Tibial nerve (tissue), 3 donors: ENCODE data around the gene PMEL.

ENCODE experiments used
- POLR2A ChIP-seq, 2 donors: fragments of 450-650 bp; IDR thresholded peaks; one replicate each; pipeline ENCODE4 v1.6.1; 2017; ENCODE audit warnings: antibody characterized with exemption in 2 of 2, mild to moderate bottlenecking in 2 of 2, moderate library complexity in 2 of 2
- TF ChIP-seq, protein P1 (sequence below), 5 experiments: fragments of 200-600 bp in 3 of 5; fragments of 450-650 bp in 2 of 5; sonication (generic) in 3 of 5; IDR thresholded peaks; one replicate each; pipeline ENCODE4 v1.5.1; 2016 to 2019; ENCODE audit warnings: antibody characterized with exemption in 5 of 5, mild to moderate bottlenecking in 3 of 5, moderate library complexity in 2 of 5

DNA sequence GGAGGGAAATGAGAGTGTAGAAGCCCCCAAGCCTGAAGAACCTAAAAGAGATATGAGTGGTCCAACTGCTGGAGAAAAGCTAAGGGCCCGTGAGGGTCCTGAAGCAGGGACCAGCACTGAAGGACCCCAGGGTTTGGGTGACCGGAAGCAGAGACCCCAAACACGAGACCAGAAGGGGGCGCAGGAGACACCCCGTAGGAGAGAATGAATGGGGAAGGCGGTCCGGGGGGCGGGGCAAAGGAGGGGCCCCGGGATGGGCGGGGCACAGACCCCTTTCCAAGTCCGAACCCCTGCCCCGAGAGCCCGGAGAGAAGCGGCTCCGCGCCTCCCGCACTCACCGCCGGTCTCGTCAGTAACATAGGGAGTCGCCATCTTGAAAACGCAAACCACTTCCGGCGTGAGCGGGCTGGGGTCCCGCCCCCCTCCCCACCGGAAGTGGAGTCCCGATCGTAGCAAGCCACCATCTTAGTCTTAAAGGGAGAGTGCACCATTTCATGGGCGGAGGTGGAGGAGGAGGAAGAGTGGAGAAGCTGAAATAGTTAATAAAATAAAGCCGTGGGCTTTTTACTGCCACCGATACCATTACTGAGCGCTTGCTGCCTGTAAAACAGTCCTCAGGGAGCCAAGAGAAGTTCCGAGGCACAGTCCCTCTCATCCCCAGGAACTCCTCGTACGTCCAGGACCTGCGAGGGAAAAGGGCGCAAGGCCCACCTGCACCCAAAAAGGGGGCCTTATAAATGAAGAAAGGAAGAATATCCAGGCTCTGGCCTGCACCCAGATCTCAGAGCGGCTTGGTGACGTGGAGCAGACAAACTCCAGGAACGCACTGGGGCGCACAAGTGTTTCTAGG, 38.9 kb downstream of the PMEL start:
- peak; percentile 40 to 63 for TF ChIP-seq POLR2A (IDR thresholded peaks at IDR 0.05)
- TF ChIP-seq, protein P1, sequence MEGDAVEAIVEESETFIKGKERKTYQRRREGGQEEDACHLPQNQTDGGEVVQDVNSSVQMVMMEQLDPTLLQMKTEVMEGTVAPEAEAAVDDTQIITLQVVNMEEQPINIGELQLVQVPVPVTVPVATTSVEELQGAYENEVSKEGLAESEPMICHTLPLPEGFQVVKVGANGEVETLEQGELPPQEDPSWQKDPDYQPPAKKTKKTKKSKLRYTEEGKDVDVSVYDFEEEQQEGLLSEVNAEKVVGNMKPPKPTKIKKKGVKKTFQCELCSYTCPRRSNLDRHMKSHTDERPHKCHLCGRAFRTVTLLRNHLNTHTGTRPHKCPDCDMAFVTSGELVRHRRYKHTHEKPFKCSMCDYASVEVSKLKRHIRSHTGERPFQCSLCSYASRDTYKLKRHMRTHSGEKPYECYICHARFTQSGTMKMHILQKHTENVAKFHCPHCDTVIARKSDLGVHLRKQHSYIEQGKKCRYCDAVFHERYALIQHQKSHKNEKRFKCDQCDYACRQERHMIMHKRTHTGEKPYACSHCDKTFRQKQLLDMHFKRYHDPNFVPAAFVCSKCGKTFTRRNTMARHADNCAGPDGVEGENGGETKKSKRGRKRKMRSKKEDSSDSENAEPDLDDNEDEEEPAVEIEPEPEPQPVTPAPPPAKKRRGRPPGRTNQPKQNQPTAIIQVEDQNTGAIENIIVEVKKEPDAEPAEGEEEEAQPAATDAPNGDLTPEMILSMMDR (IDR thresholded peaks at IDR 0.05) = peak; percentile 63 to 85 (median 85)
